Endothelial cell of umbilical vein (primary cell): ENCODE results near the gene SLC44A4. TPM values are rescaled to one million over a fixed set of nuclear protein-coding genes. Genes with fewer than 3 reads are reported as not detected.

Experiments
- BruUV-seq: library from RNA; stranded (reverse); fragments of 400-500 nt; replicated peaks from 2 replicates; lab custom pipeline; 2021; lab: Mats Ljungman, UMichigan
- CTCF ChIA-PET: fragments of 300-600, 350-600 bp; sonication (Branson Sonifier 250); formaldehyde crosslinking; loops from one replicate; lab custom pipeline; 2021; ENCODE audit warnings: antibody characterized with exemption, inconsistent platforms; lab: Charles Lee
- POLR2A ChIA-PET: fragments of 300-600, 350-600 bp; sonication (Branson Sonifier 250); formaldehyde crosslinking; loops from one replicate; lab custom pipeline; 2021; ENCODE audit warnings: antibody characterized with exemption, inconsistent platforms; lab: Charles Lee
- DNase-seq: peaks from one replicate; pipeline ENCODE4 v3.0.0-alpha.2; 2011; ENCODE audit warnings: low read depth, low spot score
- FAIRE-seq: peaks from 2 replicates; lab custom pipeline; 2011; peaks lifted over from hg19 to GRCh38; lab: Jason Lieb, UNC
- H2AFZ ChIP-seq: 2 replicates; pipeline ENCODE4 v1.6.0; 2012; ENCODE audit warnings: low read depth, low read length, control low read depth, inconsistent platforms
- H3K27ac ChIP-seq: 2 replicates; pipeline ENCODE4 v1.5.1; 2011; ENCODE audit warnings: low read depth, mild to moderate bottlenecking, control low read depth, low read length, moderate library complexity; ENCODE audit not compliant: insufficient read depth
- H3K27me3 ChIP-seq, 2 experiments: 2 replicates each; pipeline versions ENCODE4 v1.6.0 to v1.6.1; 2011; ENCODE audit warnings: low read length in 2 of 2, mixed read lengths in 1 of 2; ENCODE audit not compliant: control insufficient read depth in 2 of 2, insufficient read depth in 2 of 2
- H3K36me3 ChIP-seq, 2 experiments: 2 replicates in 1 of 2; 3 replicates in 1 of 2; pipeline ENCODE4 v1.5.1; 2011; ENCODE audit warnings: low read length in 2 of 2, mild to moderate bottlenecking in 1 of 2, moderate library complexity in 1 of 2; ENCODE audit not compliant: control insufficient read depth in 2 of 2, insufficient read depth in 2 of 2; ENCODE audit errors: extremely low read depth in 1 of 2
- H3K4me1 ChIP-seq: 3 replicates; pipeline ENCODE4 v1.5.1; 2011; ENCODE audit warnings: mild to moderate bottlenecking, low read length; ENCODE audit not compliant: control insufficient read depth, insufficient read depth; ENCODE audit errors: extremely low read depth
- H3K4me2 ChIP-seq: 2 replicates; pipeline ENCODE4 v1.6.1; 2011; ENCODE audit warnings: low read length, control low read depth, mixed read lengths; ENCODE audit not compliant: insufficient read depth
- H3K4me3 ChIP-seq, 3 experiments: fragments of 200-600 bp in 1 of 3; sonication (generic), shearing (Covaris generic) in 1 of 3; replicated peaks in 1 of 3; 2 replicates each; pipeline ENCODE4 v1.5.1; 2011 to 2016; ENCODE audit warnings: control low read depth in 3 of 3, low read length in 3 of 3, mild to moderate bottlenecking in 2 of 3, inconsistent platforms in 1 of 3, low read depth in 1 of 3, moderate library complexity in 1 of 3; ENCODE audit not compliant: insufficient read depth in 1 of 3
- H3K79me2 ChIP-seq: 2 replicates; pipeline ENCODE4 v1.6.0; 2012; ENCODE audit warnings: low read length, inconsistent platforms; ENCODE audit not compliant: control insufficient read depth, insufficient read depth
- H3K9ac ChIP-seq: replicated peaks from 2 replicates; pipeline ENCODE3; 2011; ENCODE audit warnings: low read length, control low read depth; ENCODE audit not compliant: insufficient read depth; ENCODE audit errors: extremely low read depth
- H3K9me1 ChIP-seq: replicated peaks from 3 replicates; pipeline ENCODE4 v1.6.0; 2011; ENCODE audit warnings: mild to moderate bottlenecking, low read length; ENCODE audit not compliant: control insufficient read depth, insufficient read depth; ENCODE audit errors: extremely low read depth
- H3K9me3 ChIP-seq: replicated peaks from 2 replicates; pipeline ENCODE4 v1.5.1; 2012; ENCODE audit warnings: low read length, inconsistent platforms; ENCODE audit not compliant: control insufficient read depth, insufficient read depth
- H4K20me1 ChIP-seq: replicated peaks from 2 replicates; pipeline ENCODE3; 2011; ENCODE audit warnings: mild to moderate bottlenecking, low read length; ENCODE audit not compliant: control insufficient read depth, insufficient read depth; ENCODE audit errors: extremely low read depth
- CTCF ChIP-seq, 2 donors: IDR thresholded peaks; 1 replicate in 1 of 2; 2 replicates in 1 of 2; pipeline ENCODE4 v1.5.1; 2011; ENCODE audit warnings: low read length in 2 of 2, mild to moderate bottlenecking in 2 of 2, moderate library complexity in 2 of 2, control low read depth in 1 of 2, inconsistent platforms in 1 of 2, low read depth in 1 of 2; ENCODE audit not compliant: insufficient read depth in 1 of 2; ENCODE audit errors: extremely low read depth in 1 of 2
- EZH2 ChIP-seq: IDR thresholded peaks from 2 replicates; pipeline ENCODE4 v1.6.1; 2012; ENCODE audit warnings: borderline replicate concordance, low read depth, mild to moderate bottlenecking, moderate library complexity, low read length, inconsistent platforms; ENCODE audit not compliant: severe bottlenecking
- FOS ChIP-seq: IDR thresholded peaks from 2 replicates; pipeline ENCODE4 v1.6.1; 2011; ENCODE audit warnings: mild to moderate bottlenecking, low read length, moderate library complexity, borderline replicate concordance; ENCODE audit not compliant: insufficient read depth
- GATA2 ChIP-seq: IDR thresholded peaks from 2 replicates; pipeline ENCODE4 v1.7.0; 2011; ENCODE audit warnings: low read depth, mild to moderate bottlenecking, moderate library complexity, mixed read lengths, low read length; ENCODE audit not compliant: insufficient read length, insufficient read depth
- JUN ChIP-seq: IDR thresholded peaks from 2 replicates; pipeline ENCODE4 v1.6.1; 2011; ENCODE audit warnings: borderline replicate concordance, low read depth; ENCODE audit not compliant: insufficient read length, insufficient read depth
- MAX ChIP-seq: IDR thresholded peaks from 2 replicates; pipeline ENCODE4 v1.6.1; 2011; ENCODE audit not compliant: insufficient read depth, insufficient read length
- MYC ChIP-seq: IDR thresholded peaks from one replicate; pipeline ENCODE4 v1.6.1; 2011; ENCODE audit warnings: mild to moderate bottlenecking, low read depth, low read length
- POLR2A ChIP-seq: IDR thresholded peaks from 2 replicates; pipeline ENCODE4 v1.6.1; 2012; ENCODE audit warnings: low read depth, mild to moderate bottlenecking, control low read depth, low read length
- POLR2AphosphoS5 ChIP-seq: IDR thresholded peaks from 2 replicates; pipeline ENCODE4 v1.6.1; 2012; ENCODE audit warnings: low read depth, mild to moderate bottlenecking, control low read depth, low read length, moderate library complexity; ENCODE audit not compliant: insufficient read depth
- dilution Hi-C: fragments of 300-500 bp; cut with MboI; formaldehyde crosslinking; loops from one replicate; pipeline ENCODE4 v1.15.0; 2019; ENCODE audit warnings: low sequenced_read_pairs; ENCODE audit not compliant: extremely low pct_ligation_motif_present
- intact Hi-C: fragments of 100-400 bp; cut with micrococcal nuclease; formaldehyde crosslinking; loops from one replicate; pipeline ENCODE4 v1.10.0; 2022
- polyA plus RNA-seq, 4 experiments: library from polyadenylated mRNA; depleted of rRNA in 3 of 4; stranded (reverse) in 3 of 4; unstranded in 1 of 4; fragments of >200 nt; gene quantifications; 2 replicates each; pipeline versions ENCODE4 v1.2.1 to v1.2.3, GENCODE V29; 2011 to 2012; ENCODE audit warnings: missing spikeins in 1 of 4
- total RNA-seq: library from RNA; stranded (reverse); gene quantifications from 2 replicates; pipeline ENCODE4 v1.2.3, GENCODE V29; 2021

The SLC44A4 gene
- total and polyA plus RNA-seq, 2 donors (not counting 3 experiments of a cell fraction or from before 2014, with no cell fraction given) = 0.84 to 1.1 TPM

GRCh38 chr6:31915756-31916155, 37.0 kb upstream of the SLC44A4 start:
- Histone ChIP-seq H3K9me3 (no peaks in the 10 kb centered on the region), H4K20me1 (no peaks in the 10 kb centered on the region), H3K4me3 (no peak overlapping the region), H3K27ac (no peak overlapping the region), H3K9ac (no peak overlapping the region), H2AFZ (no peak overlapping the region), H3K4me1 (peaks cover 3% of the 10 kb centered on the region), H3K36me3 (no peaks in the 10 kb centered on the region), H3K9me1 (no peaks in the 10 kb centered on the region), H3K4me2 (no peak overlapping the region), H3K27me3 (no peaks in the 10 kb centered on the region), H3K79me2 (no peaks in the 10 kb centered on the region)
- dilution Hi-C loops (no loop called here), intact Hi-C loops (no loop called here)
- CTCF ChIA-PET = no interaction called here
- no peak for TF ChIP-seq POLR2AphosphoS5
- TF ChIP-seq FOS = no peak
- no peak for TF ChIP-seq MAX
- no peak for TF ChIP-seq MYC
- no peak for TF ChIP-seq POLR2A
- no peak for TF ChIP-seq CTCF (IDR thresholded peaks at IDR 0.05; ENCODE audit: extremely low read depth in 1 of 2, insufficient read depth in 1 of 2, low read depth in 1 of 2, low read length in 2 of 2)
- TF ChIP-seq GATA2 = no peak
- TF ChIP-seq EZH2 = no peak
- no peak for TF ChIP-seq JUN
- no peak for DNase-seq
- POLR2A ChIA-PET = no interaction called here
- FAIRE-seq = no peak
- no TSS peak for BruUV-seq
